Gastrocnemius medialis (tissue), 4 donors: ENCODE data around the gene SLC12A7. TPM values are rescaled to one million over a fixed set of nuclear protein-coding genes. Genes with fewer than 3 reads are reported as not detected.

ENCODE experiments used
- ATAC-seq, 2 donors: fragments of 150-250 bp; one replicate each; pipeline ENCODE4 v1.9.1; 2016
- DNase-seq, 2 donors: peaks; one replicate each; pipeline ENCODE4 v3.0.0-alpha.2; 2019
- H3K27ac ChIP-seq, 4 donors: fragments of 200-600 bp; sonication (generic); 1 replicate in 1 of 4; 2 replicates in 3 of 4; pipeline ENCODE4 v1.5.1; 2016 to 2018; ENCODE audit warnings: mild to moderate bottlenecking in 2 of 4, moderate library complexity in 1 of 4
- H3K27me3 ChIP-seq, 3 donors: fragments of 200-600 bp; sonication (generic) in 2 of 3; 1 replicate in 1 of 3; 2 replicates in 2 of 3; pipeline versions ENCODE4 v1.5.1 to v1.6.0; 2016 to 2019; ENCODE audit warnings: mild to moderate bottlenecking in 1 of 3, moderate library complexity in 1 of 3
- H3K36me3 ChIP-seq, 2 donors: fragments of 200-600 bp; sonication (generic) in 1 of 2; one replicate each; pipeline ENCODE4 v1.5.1; 2017 to 2018
- H3K4me1 ChIP-seq, 2 donors: fragments of 200-600 bp; sonication (generic) in 1 of 2; one replicate each; pipeline ENCODE4 v1.5.1; 2016 to 2017; ENCODE audit warnings: mild to moderate bottlenecking in 2 of 2
- H3K4me3 ChIP-seq, 4 donors: fragments of 200-600 bp; sonication (generic) in 3 of 4; 1 replicate in 1 of 4; 2 replicates in 3 of 4; pipeline ENCODE4 v1.5.1; 2016 to 2019; ENCODE audit warnings: mild to moderate bottlenecking in 2 of 4
- H3K9me3 ChIP-seq, 3 donors: fragments of 200-600 bp; sonication (generic) in 2 of 3; 1 replicate in 1 of 3; 2 replicates in 2 of 3; pipeline ENCODE4 v1.5.1; 2016 to 2019
- POLR2A ChIP-seq, 2 donors: fragments of 450-650 bp; IDR thresholded peaks; one replicate each; pipeline ENCODE4 v1.6.1; 2017; ENCODE audit warnings: antibody characterized with exemption in 2 of 2, mild to moderate bottlenecking in 2 of 2, moderate library complexity in 2 of 2
- in situ Hi-C, 4 donors: fragments of 200-750 bp; cut with MboI; loops; one replicate each; pipeline versions ENCODE4 v1.15.0 to v1.8.0; 2017; ENCODE audit warnings: low sequenced_read_pairs in 4 of 4
- intact Hi-C: fragments of 100-400 bp; cut with DNase I; formaldehyde crosslinking; loops from one replicate; pipeline ENCODE4 v1.15.1; 2023; ENCODE audit warnings: low total_unique reads
- total RNA-seq, 4 donors: library from RNA; depleted of rRNA; stranded (reverse); fragments of >200 nt; gene quantifications; one replicate each; pipeline versions ENCODE4 v1.1.0 to v1.2.3, GENCODE V29; 2016
- TF ChIP-seq, protein P1 (sequence below), 5 experiments: fragments of 450-650 bp in 3 of 5; fragments of 200-600 bp in 2 of 5; sonication (generic) in 2 of 5; IDR thresholded peaks in 4 of 5; conservative IDR thresholded peaks in 1 of 5; 1 replicate in 4 of 5; 2 replicates in 1 of 5; pipeline ENCODE4 v1.5.1; 2016 to 2019; ENCODE audit warnings: antibody characterized with exemption in 5 of 5, mild to moderate bottlenecking in 3 of 5, moderate library complexity in 3 of 5

Gene SLC12A7
- total RNA-seq, 4 donors from 2014 or later: 1.6 to 5.3 (median 3.5) TPM

DNA sequence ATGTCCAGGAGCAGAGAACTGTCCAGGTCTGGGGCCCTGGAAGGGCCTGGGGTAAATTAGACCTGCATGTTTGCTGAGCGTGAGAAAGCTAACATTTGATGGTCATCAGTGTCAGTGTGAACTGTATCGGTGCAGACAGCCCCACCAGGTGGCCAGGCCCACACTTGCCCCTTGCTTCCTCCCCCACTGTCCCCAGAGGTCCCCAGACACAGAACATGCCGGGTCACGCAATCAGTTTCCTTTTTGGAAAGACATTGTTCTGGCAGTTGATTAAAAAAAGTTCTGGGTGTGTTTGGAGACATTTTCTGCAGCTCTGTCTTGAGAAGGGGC, 101.7 kb downstream of the SLC12A7 start:
- ATAC-seq (no peak), DNase-seq (peak in 1 of 2 donors; percentile 10)
- peaks cover 0 to 6% of the 10 kb centered on the region in 2 donors for H3K4me1 ChIP-seq
- TF ChIP-seq POLR2A (IDR thresholded peaks at IDR 0.05): no peak
- TF ChIP-seq, protein P1, sequence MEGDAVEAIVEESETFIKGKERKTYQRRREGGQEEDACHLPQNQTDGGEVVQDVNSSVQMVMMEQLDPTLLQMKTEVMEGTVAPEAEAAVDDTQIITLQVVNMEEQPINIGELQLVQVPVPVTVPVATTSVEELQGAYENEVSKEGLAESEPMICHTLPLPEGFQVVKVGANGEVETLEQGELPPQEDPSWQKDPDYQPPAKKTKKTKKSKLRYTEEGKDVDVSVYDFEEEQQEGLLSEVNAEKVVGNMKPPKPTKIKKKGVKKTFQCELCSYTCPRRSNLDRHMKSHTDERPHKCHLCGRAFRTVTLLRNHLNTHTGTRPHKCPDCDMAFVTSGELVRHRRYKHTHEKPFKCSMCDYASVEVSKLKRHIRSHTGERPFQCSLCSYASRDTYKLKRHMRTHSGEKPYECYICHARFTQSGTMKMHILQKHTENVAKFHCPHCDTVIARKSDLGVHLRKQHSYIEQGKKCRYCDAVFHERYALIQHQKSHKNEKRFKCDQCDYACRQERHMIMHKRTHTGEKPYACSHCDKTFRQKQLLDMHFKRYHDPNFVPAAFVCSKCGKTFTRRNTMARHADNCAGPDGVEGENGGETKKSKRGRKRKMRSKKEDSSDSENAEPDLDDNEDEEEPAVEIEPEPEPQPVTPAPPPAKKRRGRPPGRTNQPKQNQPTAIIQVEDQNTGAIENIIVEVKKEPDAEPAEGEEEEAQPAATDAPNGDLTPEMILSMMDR (IDR thresholded peaks at IDR 0.05 in 4 of 5, conservative IDR thresholded peaks at IDR 0.05 in 1 of 5): no peak
- intact Hi-C loops: no loop called here
- H3K27me3 ChIP-seq: peaks cover 25 to 38% (median 26%) of the 10 kb centered on the region in 3 donors
- no peaks in the 10 kb centered on the region for H3K9me3 ChIP-seq
- no peak overlapping the region for H3K4me3 ChIP-seq
- in situ Hi-C loops: loop anchor here in 1 of 4 donors (25.0 kb wide), 1 partner anchor 127 kb away; no protein-coding TSS in a partner anchor
- no peak overlapping the region for H3K27ac ChIP-seq
- H3K36me3 ChIP-seq: no peaks in the 10 kb centered on the region

DNA sequence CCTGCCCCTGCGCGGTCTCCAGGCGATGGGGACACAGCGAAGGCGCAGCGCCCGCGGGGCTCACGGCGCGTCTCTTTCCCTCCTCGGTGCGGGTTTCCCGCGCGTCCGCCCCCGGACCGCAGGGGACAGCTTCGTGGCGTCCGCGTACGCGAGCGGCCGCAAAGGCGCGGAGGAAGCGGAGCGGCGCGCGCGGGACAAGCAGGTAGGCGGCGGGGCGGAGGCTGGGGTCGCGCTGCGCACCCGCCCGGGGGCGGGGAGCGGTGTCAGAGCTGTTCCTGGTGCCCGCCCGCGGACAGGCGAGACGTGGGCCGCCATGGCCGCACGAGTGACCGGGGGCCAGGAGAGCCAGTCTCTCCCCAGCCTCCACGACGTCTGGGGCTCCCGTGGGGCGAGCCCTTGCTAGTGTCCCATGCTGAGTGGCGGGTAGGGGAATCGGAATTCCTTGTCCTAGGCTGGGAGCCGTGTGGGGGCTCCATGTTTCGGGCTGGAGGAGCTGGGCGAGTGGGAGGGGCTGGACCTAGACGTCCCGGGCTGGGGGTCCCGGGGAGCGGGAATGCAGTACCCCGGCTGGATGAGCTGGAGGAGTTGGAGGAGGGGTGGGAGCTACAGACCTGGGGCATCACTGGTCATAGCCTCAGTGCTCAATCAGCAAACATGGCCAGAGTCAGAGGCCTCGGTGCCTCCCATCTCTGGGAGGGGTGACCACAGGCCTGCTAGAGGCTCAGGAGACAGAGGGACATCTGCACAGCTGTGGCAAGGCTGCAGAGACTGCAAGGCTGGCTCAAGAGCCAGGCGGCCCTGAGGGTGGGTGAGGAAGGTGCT, 102.3 kb downstream of the SLC12A7 start:
- Histone ChIP-seq H3K4me3 (peak overlapping the region in 3 of 4 donors; percentile 25 to 37 (median 35)), H3K4me1 (peaks cover 0 to 6% of the 10 kb centered on the region in 2 donors), H3K27ac (no peak overlapping the region), H3K27me3 (peaks cover 28 to 43% (median 32%) of the 10 kb centered on the region in 3 donors), H3K9me3 (no peaks in the 10 kb centered on the region), H3K36me3 (no peaks in the 10 kb centered on the region)
- DNase-seq (peak in 1 of 2 donors; percentile 5), ATAC-seq (no peak)
- TF ChIP-seq, protein P1 (IDR thresholded peaks at IDR 0.05 in 4 of 5, conservative IDR thresholded peaks at IDR 0.05 in 1 of 5): no peak
- TF ChIP-seq POLR2A (IDR thresholded peaks at IDR 0.05): no peak
- in situ Hi-C loops (loop anchor here in 1 of 4 donors (25.0 kb wide), 1 partner anchor 128 kb away; no protein-coding TSS in a partner anchor), intact Hi-C loops (no loop called here)

DNA sequence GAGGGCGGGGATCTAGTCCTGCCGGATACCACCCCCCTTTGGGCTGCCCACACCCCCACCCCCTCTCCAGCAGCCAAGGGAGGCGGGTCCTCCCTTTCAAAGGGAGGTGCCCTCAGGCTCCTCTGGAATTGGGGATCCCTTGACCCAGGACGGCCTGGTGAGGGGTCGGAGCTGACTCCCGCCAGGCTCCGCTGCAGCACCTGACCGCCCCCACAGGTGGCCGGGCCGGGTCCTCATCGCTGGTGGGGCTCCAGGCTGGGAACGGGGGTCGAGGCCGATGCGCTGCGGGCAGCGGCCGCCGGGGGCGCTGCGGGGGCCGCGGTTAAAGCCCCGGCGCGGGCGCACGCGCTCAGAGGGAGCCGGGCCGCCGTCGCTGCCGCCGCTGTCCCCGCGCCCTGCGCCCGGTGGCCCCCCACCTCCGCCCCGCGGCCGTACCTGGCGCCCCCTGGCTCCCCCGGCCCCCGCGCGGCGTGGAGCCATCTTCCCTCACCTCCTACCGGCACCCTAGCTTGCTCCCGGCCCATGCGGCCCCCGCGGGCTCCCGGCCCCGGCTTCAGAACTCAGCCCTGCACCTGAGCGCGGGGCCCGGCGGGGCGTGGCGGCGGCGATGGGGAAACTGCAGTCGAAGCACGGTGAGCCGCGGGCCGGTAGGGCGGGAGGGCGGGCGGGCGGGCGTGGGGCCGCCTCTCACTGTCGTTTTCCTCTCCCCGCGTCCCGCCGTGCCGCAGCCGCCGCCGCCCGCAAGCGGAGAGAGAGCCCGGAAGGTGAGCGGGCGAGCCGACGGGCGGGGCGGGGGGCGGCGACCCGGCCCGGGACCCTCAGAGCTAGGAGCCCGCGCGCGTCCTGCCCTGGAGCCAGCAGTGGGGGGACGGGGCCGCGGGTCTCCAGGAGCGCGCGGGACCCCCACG, 103.2 kb downstream of the SLC12A7 start, which contains the start of gene NKD2:
TSS of gene NKD2 (plus strand) at position 352 of the 908 bp plus-strand sequence. CDS start at position 608, 256 bp downstream.
- H3K27me3 ChIP-seq: peaks cover 28 to 47% (median 40%) of the 10 kb centered on the region in 3 donors
- TF ChIP-seq, protein P1 (IDR thresholded peaks at IDR 0.05 in 4 of 5, conservative IDR thresholded peaks at IDR 0.05 in 1 of 5): peak; percentile 33 to 65 (median 51)
- TF ChIP-seq POLR2A (IDR thresholded peaks at IDR 0.05): no peak
- H3K9me3 ChIP-seq: no peaks in the 10 kb centered on the region
- no peaks in the 10 kb centered on the region for H3K36me3 ChIP-seq
- ATAC-seq: no peak
- H3K27ac ChIP-seq: no peak within 1 kb of the TSS
- peaks cover 0 to 6% of the 10 kb centered on the region in 2 donors for H3K4me1 ChIP-seq
- intact Hi-C loops: no loop called here
- peak within 1 kb of the TSS in 3 of 4 donors; percentile 28 to 37 (median 35) for H3K4me3 ChIP-seq
- in situ Hi-C loops: loop anchor here in 1 of 4 donors (25.0 kb wide), 1 partner anchor 129 kb away; no protein-coding TSS in a partner anchor
- peak in 1 of 2 donors; percentile 9 for DNase-seq

DNA sequence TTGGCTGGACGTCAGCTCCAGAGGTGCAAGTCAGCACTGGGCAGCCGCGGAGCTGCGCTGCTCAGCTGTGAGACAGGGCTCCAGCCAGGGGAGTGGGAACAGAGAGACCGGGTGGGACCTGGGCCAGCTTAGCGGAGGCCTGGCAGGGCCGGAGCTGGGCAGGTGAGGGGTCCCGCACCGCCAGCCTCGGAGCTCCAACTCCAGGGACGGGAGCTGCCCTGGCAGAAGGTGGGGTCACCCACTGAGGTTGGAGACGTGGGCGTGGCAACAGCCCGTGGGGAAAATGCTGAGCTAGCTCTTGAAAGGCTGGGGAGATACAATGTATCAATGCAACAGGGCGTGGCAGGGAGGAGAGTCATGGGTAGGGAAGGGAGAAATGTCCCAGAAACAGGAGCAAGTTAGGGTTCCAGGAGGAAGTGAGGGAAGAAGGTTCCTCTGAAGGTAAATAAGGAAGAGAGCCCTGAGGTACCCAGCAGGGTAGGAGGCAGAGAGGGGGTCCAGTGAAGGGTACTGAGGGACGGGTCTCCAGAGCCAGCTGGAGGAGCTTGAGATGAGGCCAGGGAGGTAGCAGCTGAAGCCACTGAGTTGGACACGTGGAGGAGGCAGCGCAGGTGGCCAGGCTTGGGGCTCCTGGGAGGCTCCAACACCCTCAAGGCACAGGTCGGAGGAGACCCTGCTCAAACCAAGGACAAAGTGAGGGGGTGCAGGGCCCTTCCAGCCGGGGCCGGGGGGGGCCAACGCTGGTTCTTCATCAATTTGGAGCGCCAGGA, 104.0 kb downstream of the SLC12A7 start:
- TF ChIP-seq, protein P1 (IDR thresholded peaks at IDR 0.05 in 4 of 5, conservative IDR thresholded peaks at IDR 0.05 in 1 of 5): no peak
- no peak for TF ChIP-seq POLR2A (IDR thresholded peaks at IDR 0.05)
- in situ Hi-C loops (loop anchor here in 1 of 4 donors (25.0 kb wide), 1 partner anchor 129 kb away; no protein-coding TSS in a partner anchor), intact Hi-C loops (no loop called here)
- ATAC-seq: no peak
- Histone ChIP-seq H3K4me3 (no peak overlapping the region), H3K27ac (no peak overlapping the region), H3K27me3 (peaks cover 28 to 47% (median 41%) of the 10 kb centered on the region in 3 donors), H3K9me3 (no peaks in the 10 kb centered on the region), H3K4me1 (peaks cover 0 to 6% of the 10 kb centered on the region in 2 donors), H3K36me3 (no peaks in the 10 kb centered on the region)
- DNase-seq: peak in 1 of 2 donors; percentile 3
